ENCODE results near the gene ADARB1.
"Not testable (repeated sequence)": the region's sequence is repeated elsewhere in the genome, so short reads cannot be mapped to it uniquely, and the experiment has no call there.

ADARB1 gene

GRCh38 chr21:45137612-45137937, 63.2 kb downstream of the ADARB1 start:
- H3K36me3 ChIP-seq (ENCODE audit: control insufficient read depth, insufficient read depth, low read length), result no peaks in the 10 kb centered on the region
- no peak overlapping the region for H3K4me3 ChIP-seq (ENCODE audit: extremely low read depth, insufficient read depth, low read length, poor library complexity, severe bottlenecking)
- peaks cover 19% of the 10 kb centered on the region for H3K4me1 ChIP-seq (ENCODE audit: control insufficient read depth, insufficient read depth, low read length, poor library complexity, severe bottlenecking)
- no peak overlapping the region for H3K27ac ChIP-seq (ENCODE audit: low read depth, low read length, severe bottlenecking)
- H3K9me3 ChIP-seq (ENCODE audit: control insufficient read depth, low read length), result no peaks in the 10 kb centered on the region

- WGBS, 2 experiments (ENCODE audit: insufficient coverage in 2 of 2), result 50 to 75% methylated on average over 7 to 11 of the region's 12 CpGs
- H3K27ac ChIP-seq (ENCODE audit: low read depth, low read length, severe bottlenecking), result no peak overlapping the region
These were observed 64.0 kb downstream of the ADARB1 start for GRCh38 chr21:45138199-45139002.

GRCh38 chr21:45139003-45139360, 64.6 kb downstream of the ADARB1 start:
- not testable (repeated sequence) for H3K9me3 ChIP-seq (ENCODE audit: control insufficient read depth, low read length); H3K36me3 ChIP-seq (ENCODE audit: control insufficient read depth, insufficient read depth, low read length); H3K4me3 ChIP-seq (ENCODE audit: extremely low read depth, insufficient read depth, low read length, poor library complexity, severe bottlenecking); H3K27ac ChIP-seq (ENCODE audit: low read depth, low read length, severe bottlenecking)
- WGBS, 2 experiments (ENCODE audit: insufficient coverage in 2 of 2), result 86 to 92% methylated on average over 6 of the region's 7 CpGs
- H3K4me1 ChIP-seq (ENCODE audit: control insufficient read depth, insufficient read depth, low read length, poor library complexity, severe bottlenecking), result peaks cover 15% of the 10 kb centered on the region

More at GRCh38 chr21:45138199-45139002, 64.0 kb downstream of the ADARB1 start:
- H3K9me3 ChIP-seq (ENCODE audit: control insufficient read depth, low read length), result no peaks in the 10 kb centered on the region
- no peak overlapping the region for H3K4me3 ChIP-seq (ENCODE audit: extremely low read depth, insufficient read depth, low read length, poor library complexity, severe bottlenecking)
- H3K36me3 ChIP-seq (ENCODE audit: control insufficient read depth, insufficient read depth, low read length), result peaks cover 3% of the 10 kb centered on the region
- peaks cover 15% of the 10 kb centered on the region for H3K4me1 ChIP-seq (ENCODE audit: control insufficient read depth, insufficient read depth, low read length, poor library complexity, severe bottlenecking)

- Histone ChIP-seq H3K36me3 (ENCODE audit: control insufficient read depth, insufficient read depth, low read length) (peaks cover 3% of the 10 kb centered on the region), H3K4me1 (ENCODE audit: control insufficient read depth, insufficient read depth, low read length, poor library complexity, severe bottlenecking) (peaks cover 15% of the 10 kb centered on the region), H3K4me3 (ENCODE audit: extremely low read depth, insufficient read depth, low read length, poor library complexity, severe bottlenecking) (no peak overlapping the region), H3K9me3 (ENCODE audit: control insufficient read depth, low read length) (no peaks in the 10 kb centered on the region), H3K27ac (ENCODE audit: low read depth, low read length, severe bottlenecking) (no peak overlapping the region)
- 95 to 97% methylated on average over 7 to 11 of the region's 13 CpGs for WGBS, 2 experiments (ENCODE audit: insufficient coverage in 2 of 2)
These were observed 65.1 kb downstream of the ADARB1 start for GRCh38 chr21:45139473-45139872.

- 0 to 28% methylated on average over 2 of the region's 9 CpGs for WGBS, 2 experiments (ENCODE audit: insufficient coverage in 2 of 2)
- Histone ChIP-seq H3K4me1 (ENCODE audit: control insufficient read depth, insufficient read depth, low read length, poor library complexity, severe bottlenecking) (peaks cover 12% of the 10 kb centered on the region), H3K4me3 (ENCODE audit: extremely low read depth, insufficient read depth, low read length, poor library complexity, severe bottlenecking) (no peak overlapping the region), H3K27ac (ENCODE audit: low read depth, low read length, severe bottlenecking) (no peak overlapping the region), H3K36me3 (ENCODE audit: control insufficient read depth, insufficient read depth, low read length) (peaks cover 13% of the 10 kb centered on the region), H3K9me3 (ENCODE audit: control insufficient read depth, low read length) (no peaks in the 10 kb centered on the region)
These were observed 66.1 kb downstream of the ADARB1 start for GRCh38 chr21:45140346-45140940.

GRCh38 chr21:45140944-45141343, 66.6 kb downstream of the ADARB1 start:
- not testable (repeated sequence) for H3K9me3 ChIP-seq (ENCODE audit: control insufficient read depth, low read length); H3K27ac ChIP-seq (ENCODE audit: low read depth, low read length, severe bottlenecking); H3K4me1 ChIP-seq (ENCODE audit: control insufficient read depth, insufficient read depth, low read length, poor library complexity, severe bottlenecking); H3K4me3 ChIP-seq (ENCODE audit: extremely low read depth, insufficient read depth, low read length, poor library complexity, severe bottlenecking)
- WGBS, 2 experiments (ENCODE audit: insufficient coverage in 2 of 2), result 86 to 93% methylated on average over 2 of the region's 4 CpGs
- H3K36me3 ChIP-seq (ENCODE audit: control insufficient read depth, insufficient read depth, low read length), result peaks cover 16% of the 10 kb centered on the region

GRCh38 chr21:45141507-45141906, 67.1 kb downstream of the ADARB1 start:
- H3K4me1 ChIP-seq (ENCODE audit: control insufficient read depth, insufficient read depth, low read length, poor library complexity, severe bottlenecking), result peaks cover 1% of the 10 kb centered on the region
- H3K36me3 ChIP-seq (ENCODE audit: control insufficient read depth, insufficient read depth, low read length), result peaks cover 22% of the 10 kb centered on the region
- no peaks in the 10 kb centered on the region for H3K9me3 ChIP-seq (ENCODE audit: control insufficient read depth, low read length)
- WGBS, 2 experiments (ENCODE audit: insufficient coverage in 2 of 2), result 93 to 98% methylated on average over 4 to 5 of the region's 5 CpGs
- H3K4me3 ChIP-seq (ENCODE audit: extremely low read depth, insufficient read depth, low read length, poor library complexity, severe bottlenecking), result no peak overlapping the region
- no peak overlapping the region for H3K27ac ChIP-seq (ENCODE audit: low read depth, low read length, severe bottlenecking)

GRCh38 chr21:45142469-45143308, 68.3 kb downstream of the ADARB1 start:
- Histone ChIP-seq H3K27ac (ENCODE audit: low read depth, low read length, severe bottlenecking) (no peak overlapping the region), H3K9me3 (ENCODE audit: control insufficient read depth, low read length) (no peaks in the 10 kb centered on the region), H3K36me3 (ENCODE audit: control insufficient read depth, insufficient read depth, low read length) (peaks cover 23% of the 10 kb centered on the region), H3K4me1 (ENCODE audit: control insufficient read depth, insufficient read depth, low read length, poor library complexity, severe bottlenecking) (no peaks in the 10 kb centered on the region), H3K4me3 (ENCODE audit: extremely low read depth, insufficient read depth, low read length, poor library complexity, severe bottlenecking) (no peak overlapping the region)
- 90% methylated on average over 11 to 12 of the region's 12 CpGs for WGBS, 2 experiments (ENCODE audit: insufficient coverage in 2 of 2)

GRCh38 chr21:45143855-45144254, 69.5 kb downstream of the ADARB1 start:
- Histone ChIP-seq H3K4me1 (ENCODE audit: control insufficient read depth, insufficient read depth, low read length, poor library complexity, severe bottlenecking) (no peaks in the 10 kb centered on the region), H3K36me3 (ENCODE audit: control insufficient read depth, insufficient read depth, low read length) (peaks cover 24% of the 10 kb centered on the region), H3K27ac (ENCODE audit: low read depth, low read length, severe bottlenecking) (no peak overlapping the region), H3K9me3 (ENCODE audit: control insufficient read depth, low read length) (no peaks in the 10 kb centered on the region), H3K4me3 (ENCODE audit: extremely low read depth, insufficient read depth, low read length, poor library complexity, severe bottlenecking) (no peak overlapping the region)
- 100% methylated on average over 2 of the region's 3 CpGs; no CpG with 5 or more reads in 1 of the 2 experiments for WGBS, 2 experiments (ENCODE audit: insufficient coverage in 2 of 2)

GRCh38 chr21:45145146-45145545, 70.8 kb downstream of the ADARB1 start:
- Histone ChIP-seq H3K27ac (ENCODE audit: low read depth, low read length, severe bottlenecking) (no peak overlapping the region), H3K36me3 (ENCODE audit: control insufficient read depth, insufficient read depth, low read length) (peaks cover 29% of the 10 kb centered on the region), H3K4me3 (ENCODE audit: extremely low read depth, insufficient read depth, low read length, poor library complexity, severe bottlenecking) (no peak overlapping the region), H3K9me3 (ENCODE audit: control insufficient read depth, low read length) (no peaks in the 10 kb centered on the region), H3K4me1 (ENCODE audit: control insufficient read depth, insufficient read depth, low read length, poor library complexity, severe bottlenecking) (no peaks in the 10 kb centered on the region)
- WGBS, 2 experiments (ENCODE audit: insufficient coverage in 2 of 2), result 86 to 87% methylated on average over 4 to 9 of the region's 9 CpGs

Data from mesodermal cell (in vitro differentiated cells).